GM23338 (cell line): ENCODE measurements around the gene GPR171. TPM values are rescaled to one million over a fixed set of nuclear protein-coding genes. Genes with fewer than 3 reads are reported as not detected.

ENCODE experiments used
- CREB1 ChIP-seq: fragments of 250-450 bp; sonication (Bioruptor Pico); IDR thresholded peaks from 2 replicates; pipeline ENCODE4 v1.5.0; 2020; ENCODE audit warnings: low read depth, mild to moderate bottlenecking, moderate library complexity
- EZH2 ChIP-seq: fragments of 200-600 bp; sonication (generic); IDR thresholded peaks from one replicate; pipeline ENCODE4 v1.8.0; 2017; ENCODE audit warnings: antibody characterized with exemption, mild to moderate bottlenecking, low read depth; ENCODE audit not compliant: unreplicated experiment
- EZH2phosphoT487 ChIP-seq: fragments of 200-600 bp; sonication (generic); IDR thresholded peaks from one replicate; pipeline ENCODE4 v1.8.1; 2018; ENCODE audit warnings: antibody characterized with exemption; ENCODE audit not compliant: unreplicated experiment
- NANOG ChIP-seq: IDR thresholded peaks from 2 replicates; pipeline ENCODE4 v1.6.1; 2016; ENCODE audit warnings: antibody characterized with exemption, borderline replicate concordance
- POLR2AphosphoS5 ChIP-seq: IDR thresholded peaks from 2 replicates; pipeline ENCODE4 v1.6.1; 2016; ENCODE audit warnings: antibody characterized with exemption, low read depth
- STAT1 ChIP-seq: IDR thresholded peaks from one replicate; pipeline ENCODE4 v1.6.1; 2016; ENCODE audit warnings: antibody characterized with exemption; ENCODE audit not compliant: unreplicated experiment
- ZNF331 ChIP-seq: fragments of 250-450 bp; sonication (Bioruptor Pico); IDR thresholded peaks from 2 replicates; pipeline ENCODE4 v1.5.0; 2020; ENCODE audit warnings: low read depth, mild to moderate bottlenecking, moderate library complexity
- polyA plus RNA-seq: library from polyadenylated mRNA; unstranded; fragments of >200 nt; fragmentation: Nextera tagmentation; extraction: Ambion mirVana; gene quantifications from 2 replicates; pipeline ENCODE4 v1.2.1, GENCODE V29; 2016
- small RNA-seq: library from RNA; depleted of rRNA; stranded (forward); fragments of <200 nt; gene quantifications from one replicate; pipeline ENCODE3, GENCODE V24; 2014; ENCODE audit warnings: low replicate concordance
- total RNA-seq: library from RNA; depleted of rRNA; stranded (reverse); fragments of >200 nt; shearing (Covaris generic); gene quantifications from 2 replicates; pipeline ENCODE4 v1.2.3, GENCODE V29; 2014; rRNA removed
- TF ChIP-seq, protein P1 (sequence below), 2 experiments: fragments of 200-600 bp in 1 of 2; sonication (generic) in 1 of 2; conservative IDR thresholded peaks; 2 replicates each; pipeline versions ENCODE4 v1.5.1 to v1.6.1; 2016 to 2017; ENCODE audit warnings: antibody characterized with exemption in 2 of 2, low read depth in 2 of 2, mild to moderate bottlenecking in 2 of 2, moderate library complexity in 1 of 2
- TF ChIP-seq, protein P2 (sequence below): IDR thresholded peaks from 2 replicates; pipeline ENCODE4 v1.6.1; 2016; ENCODE audit warnings: antibody characterized with exemption

The GPR171 gene
- total and polyA plus RNA-seq, 2 experiments from 2014 or later: 3.4 TPM; not detected in 1

DNA sequence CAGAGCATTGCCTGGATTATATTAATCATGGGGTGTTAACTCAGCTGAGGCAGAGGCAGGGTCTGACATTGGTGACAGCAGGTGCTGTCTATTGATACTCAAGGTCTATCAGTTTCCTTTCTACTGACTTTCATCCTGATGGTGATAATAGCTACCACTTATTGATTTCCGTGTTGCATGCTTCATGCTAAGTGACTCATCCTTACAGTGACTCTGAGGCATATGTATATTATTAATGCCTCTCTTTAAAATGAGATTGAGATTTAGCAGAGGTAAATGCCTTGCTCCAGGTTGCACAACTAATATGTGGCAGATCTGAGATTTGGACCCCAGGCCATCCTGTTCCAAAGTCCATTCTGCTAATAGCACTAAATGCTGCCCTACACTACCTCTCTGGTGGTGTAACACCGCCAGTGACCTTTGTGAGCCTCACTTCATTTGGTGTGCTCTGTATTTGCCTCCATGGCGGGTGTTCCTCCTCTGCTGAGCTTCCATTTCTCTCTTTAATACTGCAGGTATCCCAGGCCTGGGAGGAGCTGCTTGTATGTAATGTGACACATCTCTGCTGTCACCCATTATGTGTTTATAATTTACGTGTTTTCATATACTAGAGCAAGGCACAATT lies 50.4 kb downstream of the GPR171 start (continued):
- TF ChIP-seq, protein P1, sequence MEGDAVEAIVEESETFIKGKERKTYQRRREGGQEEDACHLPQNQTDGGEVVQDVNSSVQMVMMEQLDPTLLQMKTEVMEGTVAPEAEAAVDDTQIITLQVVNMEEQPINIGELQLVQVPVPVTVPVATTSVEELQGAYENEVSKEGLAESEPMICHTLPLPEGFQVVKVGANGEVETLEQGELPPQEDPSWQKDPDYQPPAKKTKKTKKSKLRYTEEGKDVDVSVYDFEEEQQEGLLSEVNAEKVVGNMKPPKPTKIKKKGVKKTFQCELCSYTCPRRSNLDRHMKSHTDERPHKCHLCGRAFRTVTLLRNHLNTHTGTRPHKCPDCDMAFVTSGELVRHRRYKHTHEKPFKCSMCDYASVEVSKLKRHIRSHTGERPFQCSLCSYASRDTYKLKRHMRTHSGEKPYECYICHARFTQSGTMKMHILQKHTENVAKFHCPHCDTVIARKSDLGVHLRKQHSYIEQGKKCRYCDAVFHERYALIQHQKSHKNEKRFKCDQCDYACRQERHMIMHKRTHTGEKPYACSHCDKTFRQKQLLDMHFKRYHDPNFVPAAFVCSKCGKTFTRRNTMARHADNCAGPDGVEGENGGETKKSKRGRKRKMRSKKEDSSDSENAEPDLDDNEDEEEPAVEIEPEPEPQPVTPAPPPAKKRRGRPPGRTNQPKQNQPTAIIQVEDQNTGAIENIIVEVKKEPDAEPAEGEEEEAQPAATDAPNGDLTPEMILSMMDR (conservative IDR thresholded peaks at IDR 0.05; ENCODE audit: low read depth in 2 of 2): no peak
- TF ChIP-seq, protein P2, sequence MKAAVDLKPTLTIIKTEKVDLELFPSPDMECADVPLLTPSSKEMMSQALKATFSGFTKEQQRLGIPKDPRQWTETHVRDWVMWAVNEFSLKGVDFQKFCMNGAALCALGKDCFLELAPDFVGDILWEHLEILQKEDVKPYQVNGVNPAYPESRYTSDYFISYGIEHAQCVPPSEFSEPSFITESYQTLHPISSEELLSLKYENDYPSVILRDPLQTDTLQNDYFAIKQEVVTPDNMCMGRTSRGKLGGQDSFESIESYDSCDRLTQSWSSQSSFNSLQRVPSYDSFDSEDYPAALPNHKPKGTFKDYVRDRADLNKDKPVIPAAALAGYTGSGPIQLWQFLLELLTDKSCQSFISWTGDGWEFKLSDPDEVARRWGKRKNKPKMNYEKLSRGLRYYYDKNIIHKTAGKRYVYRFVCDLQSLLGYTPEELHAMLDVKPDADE: no peak
- no peak for TF ChIP-seq ZNF331 (CRISPR knock-in tag)
- TF ChIP-seq CREB1 (CRISPR knock-in tag): no peak
- TF ChIP-seq EZH2phosphoT487: no peak
- no peak for TF ChIP-seq STAT1
- no peak for TF ChIP-seq POLR2AphosphoS5
- TF ChIP-seq EZH2: no peak
- no peak for TF ChIP-seq NANOG

Small RNA genes within 50 kb of the gene (small RNA-seq; reads per million reads assigned to genes)
- gene RNA5SP145: 0.22 reads per million

Other genes starting within 250 kb of the GPR171 start
- gene CLRN1, start 230.5 kb downstream of the GPR171 start, total RNA-seq: 0.69 and 0.93 TPM in 2 replicates
- 0.45 and 0.47 TPM in 2 replicates for gene CLRN1, start 230.5 kb downstream of the GPR171 start, polyA plus RNA-seq
- 23.7 and 25.0 TPM in 2 replicates for gene MED12L, start 117.6 kb downstream of the GPR171 start, total RNA-seq
- gene MED12L, start 117.6 kb downstream of the GPR171 start, polyA plus RNA-seq: 5.6 and 5.7 TPM in 2 replicates
- gene P2RY14, start 75.3 kb upstream of the GPR171 start, total RNA-seq: not detected in 2 replicates
- 0.95 and 1.2 TPM in 2 replicates for gene P2RY14, start 75.3 kb upstream of the GPR171 start, polyA plus RNA-seq
- not detected in 2 replicates for gene GPR87, start 113.6 kb upstream of the GPR171 start, total RNA-seq
- gene GPR87, start 113.6 kb upstream of the GPR171 start, polyA plus RNA-seq: 0.21 TPM in 1 of 2 replicates, not detected in the other
- not detected in 2 replicates for gene P2RY13, start 126.3 kb upstream of the GPR171 start, total RNA-seq
- 0.38 and 0.68 TPM in 2 replicates for gene P2RY13, start 126.3 kb upstream of the GPR171 start, polyA plus RNA-seq
- gene P2RY12, start 181.5 kb upstream of the GPR171 start, total RNA-seq: not detected in 2 replicates
- gene P2RY12, start 181.5 kb upstream of the GPR171 start, polyA plus RNA-seq: 0.40 and 1.1 TPM in 2 replicates